Kidney glomerular epithelial cell (primary cell): Measurements from ENCODE around the gene GAK.
"Not testable (repeated sequence)": the region's sequence is repeated elsewhere in the genome, so short reads cannot be mapped to it uniquely, and the experiment has no call there.

Source experiments
- DNase-seq: peaks from one replicate; lab custom pipeline; 2025; lab: John Stamatoyannopoulos, UW

The GAK gene

GRCh38 chr4:931960-932712 is at the start of gene GAK, which contains the start of gene TMEM175:
TSS of gene GAK (minus strand) at chr4:932316. CDS start at chr4:932187, 129 bp downstream.
TSS of gene TMEM175 (plus strand) at chr4:932460. CDS start at chr4:947740, 15,280 bp downstream.
- DNase-seq, result peak; percentile 83

GRCh38 chr4:978957-979701 is 47.0 kb upstream of the GAK start:
- no peak for DNase-seq

- DNase-seq, result not testable (repeated sequence)
These were observed 43.9 kb upstream of the GAK start for GRCh38 chr4:976016-976415.

- no peak for DNase-seq
These were observed 42.6 kb upstream of the GAK start for GRCh38 chr4:974668-975067.

GRCh38 chr4:973431-974397 is 41.6 kb upstream of the GAK start, which contains the start of gene DGKQ:
TSS of gene DGKQ (minus strand) at chr4:973569. CDS start at chr4:973482, 87 bp downstream.
- DNase-seq, result peak; percentile 65

- no peak for DNase-seq
These were observed 40.7 kb upstream of the GAK start for GRCh38 chr4:972651-973424.

GRCh38 chr4:971666-972500 is 39.8 kb upstream of the GAK start:
- no peak for DNase-seq

- DNase-seq, result no peak
These were observed 38.9 kb upstream of the GAK start for GRCh38 chr4:970854-971520.

GRCh38 chr4:970046-970745 is 38.1 kb upstream of the GAK start:
- DNase-seq, result no peak

GRCh38 chr4:968621-969394 is 36.7 kb upstream of the GAK start:
- DNase-seq, result no peak

GRCh38 chr4:968221-968620 is 36.1 kb upstream of the GAK start:
- DNase-seq, result no peak

- DNase-seq, result no peak
These were observed 35.3 kb upstream of the GAK start for GRCh38 chr4:967113-968104.

GRCh38 chr4:966266-967112 is 34.4 kb upstream of the GAK start:
- DNase-seq, result no peak

GRCh38 chr4:965766-966134 is 33.6 kb upstream of the GAK start:
- DNase-seq, result no peak

GRCh38 chr4:965048-965765 is 33.1 kb upstream of the GAK start:
- no peak for DNase-seq
